RPMI8226 (cell line): Measurements from ENCODE around the gene PDLIM4.

Experiments used
- DNase-seq: peaks from one replicate; pipeline ENCODE4 v3.0.0-alpha.2; 2015

Gene PDLIM4, protein sequence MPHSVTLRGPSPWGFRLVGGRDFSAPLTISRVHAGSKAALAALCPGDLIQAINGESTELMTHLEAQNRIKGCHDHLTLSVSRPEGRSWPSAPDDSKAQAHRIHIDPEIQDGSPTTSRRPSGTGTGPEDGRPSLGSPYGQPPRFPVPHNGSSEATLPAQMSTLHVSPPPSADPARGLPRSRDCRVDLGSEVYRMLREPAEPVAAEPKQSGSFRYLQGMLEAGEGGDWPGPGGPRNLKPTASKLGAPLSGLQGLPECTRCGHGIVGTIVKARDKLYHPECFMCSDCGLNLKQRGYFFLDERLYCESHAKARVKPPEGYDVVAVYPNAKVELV

DNA sequence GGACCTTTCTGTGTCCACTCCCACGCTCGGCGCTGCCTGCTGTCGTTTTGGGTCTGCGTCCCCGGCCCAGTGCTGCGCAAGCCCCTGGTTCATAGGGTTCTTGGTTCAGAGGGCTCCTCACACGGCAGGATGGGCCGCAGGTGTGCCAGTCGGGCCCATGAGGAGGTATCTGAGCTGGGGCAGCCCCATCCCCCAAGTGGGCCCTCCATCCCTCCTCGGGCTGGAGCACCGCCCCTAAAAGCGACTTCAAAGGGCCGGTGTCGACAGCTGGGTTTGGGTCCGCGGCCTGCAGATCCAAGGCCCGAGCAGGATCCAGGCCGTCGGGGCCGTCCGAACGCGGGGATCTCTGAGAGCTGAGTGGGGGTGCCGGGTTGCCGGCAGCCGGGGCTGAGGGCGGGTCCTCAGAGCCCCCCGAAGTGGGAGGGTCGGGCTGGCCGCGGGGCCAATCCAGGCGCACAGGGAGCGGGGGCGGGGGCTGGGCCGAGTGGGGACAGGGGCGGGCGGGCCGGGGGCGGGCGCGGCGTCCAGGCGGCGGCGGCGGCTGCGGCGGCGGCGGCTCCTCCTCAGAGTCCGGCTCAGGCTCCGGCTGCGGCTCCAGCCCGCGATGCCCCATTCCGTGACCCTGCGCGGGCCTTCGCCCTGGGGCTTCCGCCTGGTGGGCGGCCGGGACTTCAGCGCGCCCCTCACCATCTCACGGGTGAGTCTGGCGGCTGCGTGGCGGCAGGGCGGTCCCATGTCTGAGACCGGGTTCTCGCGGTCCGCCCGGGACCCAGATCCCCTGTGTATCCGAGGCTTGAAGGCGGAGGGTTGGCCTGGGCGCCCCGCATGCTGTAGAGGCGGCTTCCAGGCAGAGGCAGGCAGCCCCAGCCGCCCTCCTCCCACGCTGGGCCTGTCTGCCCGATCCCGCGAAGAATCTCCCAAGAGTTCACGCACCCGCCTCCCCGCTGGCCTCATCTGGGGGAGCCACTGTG lies at the start of gene PDLIM4:
Gene PDLIM4, plus strand, starts transcription at position 566 of the 971 bp plus-strand sequence. Its CDS starts 39 bp downstream, at position 605.
- DNase-seq = no peak

DNA sequence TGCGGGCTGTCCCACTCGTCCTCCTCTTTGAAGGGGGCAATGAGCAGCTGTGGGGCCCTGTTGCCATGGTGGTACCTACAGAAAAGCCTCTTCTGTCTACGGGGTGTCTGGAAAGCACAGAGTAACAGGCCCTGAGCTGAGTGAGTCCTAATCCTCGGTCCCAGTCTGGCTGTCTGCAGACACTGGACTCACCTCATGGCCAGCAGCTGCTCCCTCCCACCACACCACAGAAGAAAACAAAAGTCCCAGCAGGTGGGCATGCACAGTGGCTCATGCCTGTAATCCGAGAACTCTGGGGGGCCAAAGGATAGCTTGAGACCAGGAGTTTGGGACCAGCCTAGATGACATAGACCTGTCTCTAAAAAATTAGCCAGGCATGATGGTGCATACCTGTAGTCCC lies 49.7 kb upstream of the PDLIM4 start:
- no peak for DNase-seq

DNA sequence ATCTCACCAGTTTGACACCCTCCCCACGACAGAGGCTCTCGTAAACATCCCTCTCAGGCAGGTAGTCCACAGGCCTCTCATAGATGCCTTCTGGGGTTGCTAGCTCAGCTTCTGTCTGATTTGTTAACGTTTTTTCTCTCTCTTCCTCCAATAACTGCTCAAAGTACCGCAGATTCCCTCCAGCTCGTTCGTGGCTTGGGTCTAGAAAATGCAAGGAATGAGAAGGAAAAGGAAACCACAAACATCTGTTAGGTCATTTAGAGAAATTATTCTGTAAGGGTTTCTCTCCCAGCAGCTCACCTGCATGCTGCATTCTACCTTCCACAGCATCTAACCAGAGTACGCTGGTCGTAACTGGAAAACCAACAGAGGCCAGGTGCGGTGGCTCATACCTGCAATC lies 48.4 kb upstream of the PDLIM4 start:
- peak; percentile 90 for DNase-seq

DNA sequence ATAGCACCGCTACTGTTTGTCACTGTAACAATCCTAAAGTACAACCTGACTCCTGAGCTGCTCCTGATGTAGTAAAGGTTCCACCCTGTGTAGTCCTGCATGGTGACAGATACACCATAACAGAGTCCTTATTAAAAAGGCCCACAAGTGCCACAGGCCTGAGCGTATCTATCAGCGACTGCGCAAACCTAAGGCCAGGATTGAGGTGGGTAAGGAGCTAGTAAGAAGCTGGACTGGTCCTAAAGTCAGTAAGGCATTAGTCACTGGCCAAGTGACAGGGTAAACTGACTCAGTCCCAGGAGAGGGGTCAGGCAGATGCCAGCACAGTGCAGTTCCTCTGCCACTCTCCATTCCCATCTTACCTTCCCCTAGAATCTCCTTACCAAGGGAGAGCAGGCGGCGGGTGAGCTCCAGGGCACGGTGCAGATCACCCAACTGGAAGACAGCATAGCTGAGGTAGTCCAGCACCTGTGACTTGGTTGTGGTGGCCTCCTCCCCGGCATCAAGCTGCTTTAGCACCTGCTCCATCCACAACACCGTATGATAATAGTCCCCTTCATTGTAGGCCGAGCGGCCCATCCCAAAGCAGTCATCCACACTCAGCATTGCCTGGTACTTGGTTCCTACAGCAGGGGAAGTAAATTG lies 47.5 kb upstream of the PDLIM4 start:
- DNase-seq = no peak

DNA sequence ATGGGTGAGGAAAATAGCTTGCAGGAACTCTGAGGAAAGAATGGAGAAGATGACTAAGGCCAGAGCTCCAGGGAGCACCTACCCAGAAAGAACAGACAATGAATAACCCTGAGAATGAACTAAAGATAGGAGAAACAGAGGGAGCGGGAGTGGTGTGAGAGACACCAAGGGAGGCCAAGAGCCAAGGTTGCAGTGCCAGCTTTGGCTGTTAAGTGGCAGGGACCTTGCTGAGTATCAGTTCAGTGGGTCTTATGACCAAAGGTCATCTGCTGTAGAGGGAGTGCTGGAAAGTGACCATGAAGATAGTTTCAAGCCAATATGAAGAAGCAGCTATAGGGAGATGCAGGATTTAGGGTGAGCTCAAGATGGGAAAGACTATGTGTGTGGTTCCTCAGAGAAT lies 46.6 kb upstream of the PDLIM4 start:
- no peak for DNase-seq

DNA sequence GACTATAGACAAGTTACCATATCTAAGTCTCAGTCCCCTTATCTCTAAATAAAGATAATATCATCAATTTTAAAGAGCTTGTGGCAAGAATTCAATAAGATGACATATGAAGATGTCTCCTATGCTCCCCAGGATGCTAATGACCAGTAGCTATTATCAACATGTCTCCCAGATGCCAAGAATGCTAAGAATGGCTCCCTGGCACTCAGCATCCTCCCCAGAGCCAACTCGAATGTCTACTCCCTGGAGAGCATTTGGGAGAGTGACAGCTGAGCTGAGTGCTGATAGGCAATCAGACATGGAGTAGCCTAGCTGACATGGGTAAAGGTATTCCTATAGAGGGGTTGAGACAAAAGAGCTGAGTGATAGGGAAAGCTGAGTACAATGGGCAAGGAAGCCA lies 45.7 kb upstream of the PDLIM4 start:
- no peak for DNase-seq

DNA sequence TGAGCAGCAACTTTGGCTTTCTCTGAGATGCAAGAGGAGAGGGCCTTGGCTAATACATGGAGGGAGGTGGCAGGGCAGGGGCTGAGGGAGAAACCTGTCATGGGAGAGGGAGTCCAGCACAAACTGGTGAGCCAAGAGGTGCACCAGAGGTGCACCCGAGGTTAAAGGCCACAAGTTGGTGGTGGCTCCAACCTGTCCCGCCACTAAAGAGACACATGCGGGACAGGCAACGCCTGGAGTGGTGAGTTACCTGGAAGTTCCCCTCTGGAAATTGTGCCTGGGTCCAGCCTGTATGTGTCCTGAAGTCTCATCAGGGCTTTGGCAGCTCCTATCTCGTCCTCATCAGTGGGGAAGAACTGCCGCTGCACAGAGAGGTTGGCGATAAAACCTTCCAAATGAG lies 43.8 kb upstream of the PDLIM4 start:
- no peak for DNase-seq

DNA sequence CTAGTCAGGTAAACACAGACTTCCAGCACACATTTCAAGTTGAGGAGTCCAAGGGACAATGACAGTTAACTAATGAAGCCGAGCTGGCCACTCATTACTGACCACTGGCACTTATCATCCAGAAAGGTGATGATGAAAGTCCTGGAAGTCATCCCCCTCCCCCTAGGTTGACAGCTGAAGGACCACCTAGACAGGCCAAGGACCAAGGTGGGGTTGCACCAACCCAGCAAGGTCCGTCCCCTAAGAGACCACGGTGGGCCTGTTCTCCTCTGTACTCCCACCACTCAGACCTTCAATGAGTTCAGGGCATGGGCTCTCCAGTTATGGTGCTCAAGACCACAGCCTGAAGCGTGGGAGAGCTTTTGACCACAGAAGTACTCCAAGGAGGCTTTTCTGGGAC lies 43.0 kb upstream of the PDLIM4 start:
- DNase-seq = no peak

DNA sequence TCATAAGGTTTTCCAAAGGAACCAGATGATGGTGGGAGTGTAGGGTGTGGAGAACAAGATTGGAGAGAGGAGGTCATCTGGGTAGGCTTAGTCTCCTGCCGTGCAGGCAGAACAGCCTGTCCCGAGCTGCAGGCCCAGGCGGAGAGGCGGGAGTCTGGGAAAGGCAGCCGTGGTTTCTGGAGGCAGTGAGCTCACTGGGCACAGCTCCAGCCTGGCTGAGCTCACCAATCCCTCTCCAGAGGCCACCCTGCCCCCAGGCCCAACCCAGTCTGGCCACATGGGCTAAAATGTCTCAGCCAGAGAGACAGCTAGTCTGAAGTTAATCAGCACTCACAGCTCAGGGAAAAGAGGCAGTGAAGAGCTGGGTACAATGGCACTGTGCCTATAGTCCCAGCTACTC lies 42.2 kb upstream of the PDLIM4 start:
- DNase-seq = no peak

DNA sequence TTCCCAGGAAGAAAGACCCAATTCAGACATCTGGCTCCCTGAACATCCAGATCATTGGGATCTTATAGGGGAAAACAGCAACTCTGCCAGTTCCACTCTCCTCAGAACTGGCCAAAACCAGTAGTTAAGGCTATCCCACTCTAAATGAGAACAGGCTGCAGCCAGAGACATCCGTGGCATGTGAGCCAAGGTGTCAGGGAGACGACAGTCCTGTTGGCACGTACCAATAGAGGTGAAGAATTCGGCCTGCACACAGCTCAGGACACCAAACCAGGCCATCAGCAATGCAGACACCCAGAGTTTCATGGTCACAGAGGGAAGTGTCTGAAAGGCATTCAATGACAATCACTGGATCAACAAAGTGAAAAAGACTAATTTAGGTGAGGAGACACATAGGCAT lies 39.2 kb upstream of the PDLIM4 start:
- no peak for DNase-seq

DNA sequence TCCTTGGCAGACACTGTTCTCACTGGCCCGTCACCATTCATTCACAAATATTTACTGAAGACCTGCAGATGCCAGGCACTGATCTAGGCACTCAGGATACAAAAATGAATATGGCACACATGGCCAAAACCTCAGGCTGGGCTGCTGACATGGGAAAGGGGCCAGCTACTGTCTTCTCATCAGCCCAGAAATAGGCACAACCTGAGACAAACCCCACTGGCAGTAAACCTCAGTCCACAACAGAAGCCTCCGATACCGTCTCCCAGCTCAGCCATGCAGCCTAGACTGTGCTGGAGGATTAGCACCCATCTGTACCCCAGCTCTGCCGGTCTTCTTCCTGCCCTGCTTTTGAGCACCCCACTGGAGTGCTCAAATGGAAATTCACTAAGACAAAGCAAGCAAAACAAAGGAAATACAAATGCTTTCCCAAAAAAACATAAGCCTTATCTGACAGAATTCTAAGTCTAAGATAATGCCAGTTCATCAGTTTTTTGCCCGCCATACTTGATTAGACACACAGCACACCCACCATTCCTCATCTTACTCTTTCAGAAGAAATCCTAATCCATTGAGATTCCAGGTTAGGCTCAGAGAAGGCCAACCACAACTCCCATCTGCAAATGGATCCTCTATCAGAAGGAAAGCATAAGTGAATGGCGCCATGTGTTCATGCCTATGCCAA lies 38.1 kb upstream of the PDLIM4 start:
- DNase-seq = no peak

DNA sequence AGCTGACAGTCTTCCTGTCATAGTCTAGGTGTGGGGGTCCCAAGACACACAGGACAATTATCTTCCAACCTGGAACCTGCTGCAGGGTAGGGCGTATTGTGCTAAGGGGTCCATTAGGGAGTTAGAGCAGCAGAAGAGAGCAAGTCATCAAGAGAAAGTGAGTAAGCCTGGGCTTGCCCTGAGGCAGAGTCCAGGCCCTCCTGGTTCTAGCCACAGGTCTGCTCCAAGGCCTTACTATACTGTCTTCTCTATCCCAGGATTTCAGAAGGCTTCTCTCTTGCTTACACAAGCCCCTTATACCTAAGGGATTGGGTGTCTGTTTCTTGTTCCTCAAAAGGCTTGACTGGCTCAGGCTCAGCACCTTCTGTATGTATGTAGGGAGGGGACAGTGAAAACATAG lies 37.5 kb upstream of the PDLIM4 start:
- no peak for DNase-seq

DNA sequence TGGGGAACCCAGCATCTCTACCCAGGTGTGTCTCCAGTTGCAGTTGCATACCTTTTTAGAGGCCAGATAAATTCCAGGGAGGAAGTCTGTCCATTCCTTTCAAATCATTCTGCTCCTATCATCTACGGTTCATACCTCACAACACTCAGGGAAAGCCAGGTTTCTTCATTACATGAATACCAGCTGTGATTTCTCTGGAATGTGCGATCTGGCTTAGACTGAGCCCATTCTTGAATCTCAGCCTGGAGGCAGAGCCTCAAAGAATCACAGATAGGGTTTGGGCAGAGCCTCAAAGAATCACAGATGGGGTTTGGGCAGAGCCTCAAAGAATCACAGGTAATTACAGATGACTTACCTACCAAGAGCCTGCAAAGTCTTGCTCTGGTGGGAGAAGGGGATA lies 37.0 kb upstream of the PDLIM4 start:
- DNase-seq = no peak

DNA sequence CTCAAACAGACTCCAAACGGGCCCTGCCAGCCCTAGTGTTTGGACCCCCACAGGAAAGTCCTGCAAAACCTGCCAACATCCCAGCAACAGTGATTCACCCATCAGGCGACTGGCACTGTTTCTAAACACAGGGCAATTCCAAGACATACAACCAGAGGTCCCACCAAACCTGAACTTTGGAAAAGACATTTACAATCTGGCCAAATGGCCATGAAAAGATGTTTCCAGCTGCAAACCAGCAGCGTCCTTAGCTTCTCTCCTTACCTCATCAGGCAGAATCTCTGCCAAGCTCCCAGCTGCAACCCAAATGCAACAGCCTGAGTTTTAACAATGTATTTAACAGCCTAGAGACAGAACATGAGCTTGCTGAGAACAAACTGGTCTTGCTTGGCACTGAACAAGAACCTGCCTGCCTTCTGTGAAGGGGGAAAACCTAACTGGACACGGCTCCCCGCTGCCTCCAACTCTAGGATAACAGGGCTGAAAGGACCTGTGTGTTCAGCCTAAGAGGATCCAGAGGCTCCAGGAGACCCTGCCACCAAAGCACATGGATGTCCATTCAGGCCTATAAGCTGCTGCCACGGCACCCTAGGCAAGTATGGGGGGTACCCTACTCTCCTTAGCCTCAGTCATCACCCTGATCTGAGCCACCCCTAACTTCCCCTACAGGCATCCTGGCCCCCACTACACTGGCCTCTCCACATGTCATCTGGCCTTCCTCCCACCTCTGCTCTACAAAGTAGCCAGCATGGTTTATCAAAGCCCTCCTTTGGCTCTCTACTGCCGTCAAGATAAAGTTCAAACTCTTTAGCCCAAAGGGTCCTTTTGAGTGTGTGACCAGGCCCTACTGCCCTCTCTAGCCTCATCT lies 35.5 kb upstream of the PDLIM4 start:
- DNase-seq = no peak

DNA sequence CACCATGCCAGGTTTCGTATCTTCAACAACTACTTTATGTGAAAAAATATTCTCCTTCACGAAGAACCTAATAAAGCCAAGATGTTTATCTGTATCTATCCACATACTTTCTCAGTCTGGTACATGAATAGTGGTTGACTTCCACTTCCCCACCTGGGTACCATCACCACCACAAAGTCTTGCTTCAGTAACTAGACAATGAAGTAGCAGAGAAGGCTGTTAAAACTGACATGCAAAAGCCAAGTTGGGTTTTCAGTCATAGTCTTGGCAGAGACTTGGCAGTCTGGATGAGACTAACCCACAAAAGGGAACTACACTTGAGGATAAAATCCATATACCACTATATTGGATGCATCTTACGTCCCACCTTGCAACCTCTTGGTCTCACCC lies 34.9 kb upstream of the PDLIM4 start:
- DNase-seq = no peak

DNA sequence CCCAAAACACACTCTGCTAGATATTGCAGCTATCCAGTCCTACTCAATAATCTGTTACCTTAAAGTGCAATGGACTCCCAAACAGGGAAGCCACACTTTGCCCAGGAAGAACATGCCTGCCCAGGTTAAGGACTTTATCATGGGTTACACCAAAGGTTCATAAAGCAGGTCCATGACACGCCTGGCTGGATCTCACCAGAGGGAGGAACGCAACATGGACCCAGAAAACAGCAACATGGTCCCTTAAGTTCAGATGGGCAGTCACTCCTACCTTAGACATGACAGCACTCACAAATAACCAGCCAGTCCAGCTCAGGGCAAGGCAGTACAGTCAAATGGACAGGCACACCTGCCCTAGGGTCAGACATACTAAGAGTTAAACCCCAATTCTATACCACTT lies 33.6 kb upstream of the PDLIM4 start:
- no peak for DNase-seq

DNA sequence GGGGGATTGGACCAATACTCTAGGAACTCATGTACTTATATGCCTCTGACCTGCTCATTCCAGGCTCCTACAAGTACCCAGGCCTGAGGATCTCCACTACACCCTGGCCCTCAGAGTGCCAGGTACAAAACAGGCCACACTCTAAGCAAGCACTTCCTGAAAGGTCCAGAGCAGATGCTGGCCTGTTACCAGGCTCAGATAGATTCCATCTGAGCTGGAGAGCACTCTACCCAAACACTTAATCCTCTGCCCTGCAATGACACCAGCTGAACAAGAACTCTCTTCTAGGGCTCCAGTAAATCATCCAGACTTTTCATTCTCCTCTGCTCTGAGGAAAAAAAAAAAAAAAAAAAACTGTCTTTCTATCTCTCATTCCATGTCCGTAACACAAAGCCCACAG lies 32.8 kb upstream of the PDLIM4 start:
- DNase-seq = no peak

DNA sequence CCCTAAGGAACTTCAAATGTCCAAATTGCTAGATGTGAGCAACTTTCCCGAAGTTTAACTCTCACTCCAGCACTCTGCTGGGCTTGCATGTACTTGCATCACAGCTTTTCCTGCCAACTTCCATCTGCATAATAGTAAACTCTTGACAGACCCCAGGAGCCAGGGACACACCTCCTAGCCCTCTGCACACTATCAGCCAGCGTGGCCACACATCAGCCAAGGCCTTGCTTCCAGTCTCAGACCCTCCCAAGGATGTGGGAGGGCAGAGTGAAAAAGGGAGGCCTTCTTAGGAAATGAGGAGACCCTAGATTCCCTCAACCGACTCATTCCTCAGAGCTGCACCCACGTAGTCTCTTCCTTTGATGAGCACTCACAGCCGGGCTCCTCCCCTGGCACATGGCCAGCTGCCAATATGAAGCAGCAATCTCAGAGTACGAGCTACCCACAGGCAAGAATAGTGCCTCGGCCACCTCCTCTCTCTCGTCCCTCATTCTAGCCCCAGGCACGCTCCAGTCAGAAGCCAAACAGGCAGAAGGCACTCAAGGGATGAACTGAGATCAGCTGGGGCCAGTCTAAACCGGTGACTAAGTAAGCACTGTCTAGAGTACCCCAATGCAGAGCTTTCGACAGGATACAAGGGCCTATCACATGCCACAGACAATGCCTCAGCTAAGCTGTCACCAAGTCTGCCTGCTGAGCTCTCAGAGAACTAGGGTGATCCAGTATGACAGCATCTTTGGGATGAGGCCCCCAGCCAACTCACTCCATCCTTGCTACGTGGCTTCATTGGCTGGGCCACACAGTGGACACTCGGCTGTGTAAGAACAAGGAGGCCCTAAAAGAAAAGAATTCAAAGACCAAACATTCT lies 32.1 kb upstream of the PDLIM4 start:
- DNase-seq = peak; percentile 20

DNA sequence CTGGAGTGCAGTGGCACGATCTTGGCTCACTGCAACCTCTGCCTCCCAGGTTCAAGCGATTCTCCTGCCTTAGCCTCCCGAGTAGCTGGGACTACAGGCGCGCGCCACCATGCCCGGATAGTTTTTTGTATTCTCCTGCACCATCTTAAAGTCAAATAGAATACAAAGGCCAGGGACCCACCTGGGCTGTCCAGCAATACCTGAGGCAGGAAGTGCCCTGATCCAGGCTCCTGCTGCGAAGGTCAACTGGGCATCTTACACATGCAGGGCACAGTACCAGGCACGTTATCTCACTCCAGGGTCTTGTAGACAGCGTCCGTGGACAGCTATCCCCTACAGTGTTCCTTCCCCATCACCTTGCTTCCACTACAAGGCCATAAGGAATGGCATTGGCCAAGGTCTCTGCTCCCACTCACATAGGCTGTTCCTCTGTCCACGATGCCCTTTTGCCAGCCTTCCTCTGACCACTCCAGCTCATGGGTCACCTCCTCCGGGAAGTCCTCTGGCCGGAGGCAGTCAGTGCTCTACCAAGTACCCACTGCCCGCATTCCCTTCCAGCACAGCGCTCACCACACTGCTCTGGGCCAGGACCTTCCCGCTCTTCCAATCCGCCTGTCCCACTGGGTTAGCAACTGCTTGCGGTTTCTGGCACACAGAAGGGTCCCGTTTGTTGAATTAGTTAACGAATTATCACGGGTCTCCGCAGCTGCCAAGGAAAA lies 30.8 kb upstream of the PDLIM4 start:
- no peak for DNase-seq

DNA sequence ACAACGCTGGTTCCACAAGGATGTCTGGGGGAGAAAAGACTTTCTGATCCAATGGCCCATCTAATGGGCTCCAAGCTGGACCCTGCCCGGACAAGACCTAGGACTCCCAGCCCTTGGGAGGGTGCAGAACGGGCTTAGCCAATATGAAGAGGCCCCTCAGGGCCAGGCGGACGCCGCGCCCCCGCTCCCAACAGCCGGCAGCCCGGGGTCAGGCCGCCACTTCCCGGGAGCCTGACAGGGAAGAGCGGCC lies 30.3 kb upstream of the PDLIM4 start:
- DNase-seq = no peak
